Mesendoderm (in vitro differentiated cells): Measurements from ENCODE around the gene CCNE1.
"Not testable (repeated sequence)": the region's sequence is repeated elsewhere in the genome, so short reads cannot be mapped to it uniquely, and the experiment has no call there.

Experiments used
- DNase-seq: peaks from one replicate; pipeline ENCODE4 v3.0.0; 2013
- H2AK5ac ChIP-seq: 2 replicates; pipeline ENCODE4 v1.6.1; 2013; ENCODE audit warnings: low read length, inconsistent platforms
- H2BK120ac ChIP-seq: 2 replicates; pipeline ENCODE4 v1.6.1; 2013; ENCODE audit warnings: low read depth, mild to moderate bottlenecking, low read length, moderate library complexity, mixed read lengths
- H2BK15ac ChIP-seq: replicated peaks from 2 replicates; pipeline ENCODE4 v1.6.1; 2013; ENCODE audit warnings: low read depth, mild to moderate bottlenecking, moderate library complexity
- H2BK5ac ChIP-seq: 2 replicates; pipeline ENCODE4 v1.6.1; 2013; ENCODE audit warnings: low read length, inconsistent platforms
- H3K18ac ChIP-seq: 2 replicates; pipeline ENCODE4 v1.6.1; 2013; ENCODE audit warnings: mild to moderate bottlenecking, low read length, mixed read lengths
- H3K23ac ChIP-seq: one replicate; pipeline ENCODE4 v1.6.1; 2013; ENCODE audit warnings: low read length
- H3K27ac ChIP-seq: 2 replicates; pipeline ENCODE4 v1.5.1; 2013; ENCODE audit warnings: low read depth, mild to moderate bottlenecking, inconsistent platforms, low read length, moderate library complexity
- H3K27me3 ChIP-seq: 2 replicates; pipeline ENCODE4 v1.6.1; 2013; ENCODE audit warnings: low read length, control low read depth, mild to moderate bottlenecking, inconsistent platforms; ENCODE audit not compliant: insufficient read depth, poor library complexity
- H3K36me3 ChIP-seq: 2 replicates; pipeline ENCODE4 v1.6.1; 2013; ENCODE audit warnings: low read length, inconsistent platforms; ENCODE audit not compliant: control insufficient read depth, insufficient read depth
- H3K4ac ChIP-seq: one replicate; pipeline ENCODE4 v1.6.1; 2013; ENCODE audit warnings: low read depth, mild to moderate bottlenecking, low read length, moderate library complexity
- H3K4me1 ChIP-seq: 2 replicates; pipeline ENCODE4 v1.6.1; 2013; ENCODE audit warnings: low read depth, low read length, inconsistent platforms; ENCODE audit not compliant: control insufficient read depth
- H3K4me2 ChIP-seq: 2 replicates; pipeline ENCODE4 v1.6.1; 2013; ENCODE audit warnings: low read length
- H3K4me3 ChIP-seq: 2 replicates; pipeline ENCODE4 v1.5.1; 2013; ENCODE audit warnings: mild to moderate bottlenecking, low read length
- H3K56ac ChIP-seq: one replicate; pipeline ENCODE4 v1.6.1; 2013; ENCODE audit warnings: low read length
- H3K79me1 ChIP-seq: 2 replicates; pipeline ENCODE4 v1.6.1; 2013; ENCODE audit warnings: low read length, inconsistent platforms
- H3K79me2 ChIP-seq: 2 replicates; pipeline ENCODE4 v1.6.1; 2013; ENCODE audit warnings: mild to moderate bottlenecking, low read length; ENCODE audit not compliant: control insufficient read depth, insufficient read depth
- H3K9ac ChIP-seq: 2 replicates; pipeline ENCODE4 v1.6.1; 2013; ENCODE audit warnings: low read length, inconsistent platforms
- H4K5ac ChIP-seq: one replicate; pipeline ENCODE4 v1.6.1; 2013; ENCODE audit warnings: low read length
- H4K8ac ChIP-seq: one replicate; pipeline ENCODE4 v1.6.1; 2013; ENCODE audit warnings: low read depth, mild to moderate bottlenecking, control low read depth, low read length, moderate library complexity
- WGBS: extraction: QIAGEN DNeasy Blood & Tissue Kit; methylation state at CpG from one replicate; pipeline ENCODE4 v1.1.7; 2013; ENCODE audit warnings: low lambda C conversion rate, missing lambda C conversion rate; ENCODE audit not compliant: insufficient coverage; ENCODE audit errors: extremely low coverage; 5-methylcytosine and 5-hydroxymethylcytosine counted together

The CCNE1 gene

GRCh38 chr19:29819986-29820385 lies 8.2 kb downstream of the CCNE1 start:
- DNase-seq: no peak
- Histone ChIP-seq H2BK15ac (no peak overlapping the region), H3K4me1 (no peaks in the 10 kb centered on the region), H3K56ac (no peak overlapping the region), H2BK120ac (no peak overlapping the region), H3K79me1 (no peaks in the 10 kb centered on the region), H3K4me2 (no peak overlapping the region), H3K79me2 (no peaks in the 10 kb centered on the region), H3K4ac (no peak overlapping the region), H3K23ac (no peak overlapping the region), H3K4me3 (no peak overlapping the region), H3K27ac (no peak overlapping the region), H2AK5ac (no peak overlapping the region), H3K27me3 (no peaks in the 10 kb centered on the region), H4K5ac (no peak overlapping the region), H3K18ac (no peak overlapping the region), H4K8ac (no peak overlapping the region), H2BK5ac (no peak overlapping the region), H3K9ac (no peak overlapping the region), H3K36me3 (peaks cover 6% of the 10 kb centered on the region)
- no CpG with 5 or more reads among the region's 6 CpGs for WGBS

- H3K27ac ChIP-seq: no peak overlapping the region
- no peak overlapping the region for H3K18ac ChIP-seq
- no peaks in the 10 kb centered on the region for H3K27me3 ChIP-seq
- H3K79me1 ChIP-seq: no peaks in the 10 kb centered on the region
- DNase-seq: no peak
- no peak overlapping the region for H3K4me3 ChIP-seq
- no peak overlapping the region for H3K4ac ChIP-seq
- H2BK5ac ChIP-seq: no peak overlapping the region
- H2BK120ac ChIP-seq: no peak overlapping the region
- H3K56ac ChIP-seq: no peak overlapping the region
- H3K4me2 ChIP-seq: no peak overlapping the region
- H3K36me3 ChIP-seq: peaks cover 6% of the 10 kb centered on the region
- H4K5ac ChIP-seq: no peak overlapping the region
- H3K23ac ChIP-seq: no peak overlapping the region
- H2BK15ac ChIP-seq: no peak overlapping the region
- no peak overlapping the region for H3K9ac ChIP-seq
- no peak overlapping the region for H4K8ac ChIP-seq
- H2AK5ac ChIP-seq: no peak overlapping the region
- H3K4me1 ChIP-seq: no peaks in the 10 kb centered on the region
- H3K79me2 ChIP-seq: no peaks in the 10 kb centered on the region
- no CpG with 5 or more reads among the region's 20 CpGs for WGBS
Observed at GRCh38 chr19:29823581-29824330, 12.0 kb downstream of the CCNE1 start.

GRCh38 chr19:29825263-29825662 lies 13.5 kb downstream of the CCNE1 start:
- not testable (repeated sequence) for DNase-seq, H3K4me1 ChIP-seq, H3K4ac ChIP-seq, H3K4me2 ChIP-seq, H3K18ac ChIP-seq, H2BK120ac ChIP-seq, H3K56ac ChIP-seq, H2AK5ac ChIP-seq, H2BK15ac ChIP-seq, H3K9ac ChIP-seq, H3K79me1 ChIP-seq, H3K27ac ChIP-seq, H3K4me3 ChIP-seq, H3K36me3 ChIP-seq, H3K79me2 ChIP-seq, H3K27me3 ChIP-seq, H4K5ac ChIP-seq, H4K8ac ChIP-seq, H3K23ac ChIP-seq, H2BK5ac ChIP-seq
- no CpG with 5 or more reads among the region's 8 CpGs for WGBS

- Histone ChIP-seq H3K4me1 (no peaks in the 10 kb centered on the region), H2BK120ac (no peak overlapping the region), H3K27ac (no peak overlapping the region), H3K9ac (no peak overlapping the region), H3K23ac (no peak overlapping the region), H3K27me3 (no peaks in the 10 kb centered on the region), H3K18ac (no peak overlapping the region), H3K36me3 (no peaks in the 10 kb centered on the region), H3K79me2 (no peaks in the 10 kb centered on the region), H4K5ac (no peak overlapping the region), H3K79me1 (no peaks in the 10 kb centered on the region), H2BK15ac (no peak overlapping the region), H3K4me3 (no peak overlapping the region), H3K4me2 (no peak overlapping the region), H2AK5ac (no peak overlapping the region), H3K56ac (no peak overlapping the region), H2BK5ac (no peak overlapping the region), H4K8ac (no peak overlapping the region), H3K4ac (no peak overlapping the region)
- WGBS: no CpG with 5 or more reads among the region's 12 CpGs
- no peak for DNase-seq
Observed at GRCh38 chr19:29831041-29831548, 19.3 kb downstream of the CCNE1 start.

GRCh38 chr19:29831686-29832085 lies 19.9 kb downstream of the CCNE1 start:
- H3K79me1 ChIP-seq: no peaks in the 10 kb centered on the region
- no CpG with 5 or more reads among the region's 9 CpGs for WGBS
- no peak overlapping the region for H4K5ac ChIP-seq
- H2BK15ac ChIP-seq: no peak overlapping the region
- H3K23ac ChIP-seq: no peak overlapping the region
- no peak overlapping the region for H3K27ac ChIP-seq
- H3K4me3 ChIP-seq: no peak overlapping the region
- H3K4me2 ChIP-seq: no peak overlapping the region
- no peaks in the 10 kb centered on the region for H3K4me1 ChIP-seq
- no peak overlapping the region for H4K8ac ChIP-seq
- H3K27me3 ChIP-seq: no peaks in the 10 kb centered on the region
- no peak overlapping the region for H2BK5ac ChIP-seq
- no peaks in the 10 kb centered on the region for H3K79me2 ChIP-seq
- no peak for DNase-seq
- H3K9ac ChIP-seq: no peak overlapping the region
- no peak overlapping the region for H3K18ac ChIP-seq
- no peak overlapping the region for H3K4ac ChIP-seq
- no peak overlapping the region for H2BK120ac ChIP-seq
- H2AK5ac ChIP-seq: no peak overlapping the region
- H3K56ac ChIP-seq: no peak overlapping the region
- H3K36me3 ChIP-seq: no peaks in the 10 kb centered on the region

- no peaks in the 10 kb centered on the region for H3K4me1 ChIP-seq
Observed at GRCh38 chr19:29832801-29833200, 21.0 kb downstream of the CCNE1 start.

More at GRCh38 chr19:29832801-29833200, 21.0 kb downstream of the CCNE1 start:
- WGBS: no CpG with 5 or more reads among the region's 9 CpGs
- H3K9ac ChIP-seq: no peak overlapping the region
- no peak overlapping the region for H2AK5ac ChIP-seq
- H3K27me3 ChIP-seq: no peaks in the 10 kb centered on the region
- no peak overlapping the region for H3K23ac ChIP-seq
- no peak overlapping the region for H4K5ac ChIP-seq
- H3K18ac ChIP-seq: no peak overlapping the region
- H2BK15ac ChIP-seq: no peak overlapping the region
- no peak overlapping the region for H2BK120ac ChIP-seq
- H3K4me3 ChIP-seq: no peak overlapping the region
- H3K4ac ChIP-seq: no peak overlapping the region
- no peak overlapping the region for H3K4me2 ChIP-seq
- H3K79me2 ChIP-seq: no peaks in the 10 kb centered on the region
- DNase-seq: no peak
- no peak overlapping the region for H3K27ac ChIP-seq
- H3K79me1 ChIP-seq: no peaks in the 10 kb centered on the region
- H3K36me3 ChIP-seq: no peaks in the 10 kb centered on the region
- H3K56ac ChIP-seq: no peak overlapping the region
- no peak overlapping the region for H4K8ac ChIP-seq
- H2BK5ac ChIP-seq: no peak overlapping the region
